Thyroid gland (tissue), 4 donors: ENCODE measurements around the gene ATP1B1. TPM values are rescaled to one million over a fixed set of nuclear protein-coding genes. Genes with fewer than 3 reads are reported as not detected.

Source experiments
- DNase-seq, 2 donors: peaks; one replicate each; pipeline ENCODE4 v3.0.0-alpha.2; 2019
- H3K27ac ChIP-seq, 3 donors: fragments of 200-600 bp; sonication (generic); 1 replicate in 2 of 3; 2 replicates in 1 of 3; pipeline ENCODE4 v1.5.1; 2016 to 2019; ENCODE audit warnings: mild to moderate bottlenecking in 1 of 3, moderate library complexity in 1 of 3
- H3K27me3 ChIP-seq: fragments of 200-600 bp; sonication (generic); one replicate; pipeline ENCODE4 v1.5.1; 2019
- H3K36me3 ChIP-seq, 2 donors: fragments of 200-600 bp; sonication (generic); one replicate each; pipeline ENCODE4 v1.5.1; 2016 to 2019
- H3K4me1 ChIP-seq, 2 donors: fragments of 200-600 bp; sonication (generic); one replicate each; pipeline ENCODE4 v1.5.1; 2017 to 2019
- H3K4me3 ChIP-seq, 3 donors: fragments of 200-600 bp; sonication (generic); replicated peaks in 1 of 3; 1 replicate in 2 of 3; 2 replicates in 1 of 3; pipeline ENCODE4 v1.5.1; 2016; ENCODE audit warnings: mild to moderate bottlenecking in 1 of 3
- H3K9me3 ChIP-seq: fragments of 200-600 bp; sonication (generic); one replicate; pipeline ENCODE4 v1.5.1; 2017
- POLR2A ChIP-seq, 2 donors: fragments of 450-650 bp; IDR thresholded peaks; one replicate each; pipeline ENCODE4 v1.6.1; 2017; ENCODE audit warnings: antibody characterized with exemption in 2 of 2, mild to moderate bottlenecking in 2 of 2, moderate library complexity in 1 of 2
- WGBS, 2 donors: methylation state at CpG; one replicate each; pipeline ENCODE4 v1.1.5; 2017; 5-methylcytosine and 5-hydroxymethylcytosine counted together
- intact Hi-C: fragments of 100-400 bp; cut with DNase I; formaldehyde crosslinking; loops from one replicate; pipeline ENCODE4 v1.15.1; 2023
- total RNA-seq, 4 donors: library from RNA; depleted of rRNA; stranded (reverse); fragments of >200 nt; gene quantifications; one replicate each; pipeline ENCODE4 v1.2.3, GENCODE V29; 2016
- TF ChIP-seq, protein P1 (sequence below), 6 experiments: fragments of 200-600 bp in 3 of 6; fragments of 450-650 bp in 3 of 6; sonication (generic) in 3 of 6; IDR thresholded peaks; one replicate each; pipeline ENCODE4 v1.5.1; 2016 to 2019; ENCODE audit warnings: antibody characterized with exemption in 6 of 6, mild to moderate bottlenecking in 2 of 6, inconsistent platforms in 1 of 6, moderate library complexity in 1 of 6

Gene ATP1B1
- total RNA-seq, 4 donors from 2014 or later, result 310 to 509 (median 429) TPM

DNA sequence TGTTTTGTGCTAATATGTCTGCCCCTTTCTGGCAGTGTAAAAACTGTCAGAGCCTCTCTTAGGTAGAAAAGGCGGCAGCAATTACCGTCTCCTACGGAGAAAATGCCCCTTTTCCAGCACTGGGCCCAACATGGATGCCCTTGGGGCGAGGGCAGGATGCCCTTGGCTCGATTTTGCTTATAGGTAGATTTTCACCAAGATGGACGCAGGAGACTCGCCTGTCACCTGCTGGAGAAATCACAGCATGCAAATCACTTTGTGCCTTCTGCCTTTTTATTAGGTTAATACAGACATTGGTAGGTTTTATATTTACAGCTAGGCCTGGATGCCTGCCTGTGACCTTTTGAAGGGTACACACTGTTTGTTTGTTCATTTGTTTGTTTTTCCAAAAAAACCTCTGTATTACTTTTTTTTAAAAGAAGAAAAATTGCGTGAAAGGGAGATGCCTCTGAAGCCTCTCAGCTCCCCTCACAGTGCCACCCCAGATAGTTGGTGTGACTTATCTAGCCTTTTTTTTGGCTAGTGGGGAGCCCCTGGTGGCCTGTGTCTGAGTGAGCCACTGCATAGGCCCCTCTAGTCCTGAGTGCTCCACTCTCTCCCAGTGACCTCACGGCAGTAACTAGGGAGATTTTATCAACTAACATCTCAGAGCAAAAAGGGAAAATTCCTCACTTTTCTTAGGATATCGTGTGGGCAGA is 2.5 kb downstream of the ATP1B1 start:
- peaks cover 22 to 23% of the 10 kb centered on the region in 2 donors for H3K36me3 ChIP-seq
- H3K9me3 ChIP-seq, result no peaks in the 10 kb centered on the region
- DNase-seq, result peak; percentile 53 to 58
- H3K27me3 ChIP-seq, result no peaks in the 10 kb centered on the region
- peak overlapping the region; percentile 51 to 92 (median 81) for H3K4me3 ChIP-seq
- TF ChIP-seq, protein P1, sequence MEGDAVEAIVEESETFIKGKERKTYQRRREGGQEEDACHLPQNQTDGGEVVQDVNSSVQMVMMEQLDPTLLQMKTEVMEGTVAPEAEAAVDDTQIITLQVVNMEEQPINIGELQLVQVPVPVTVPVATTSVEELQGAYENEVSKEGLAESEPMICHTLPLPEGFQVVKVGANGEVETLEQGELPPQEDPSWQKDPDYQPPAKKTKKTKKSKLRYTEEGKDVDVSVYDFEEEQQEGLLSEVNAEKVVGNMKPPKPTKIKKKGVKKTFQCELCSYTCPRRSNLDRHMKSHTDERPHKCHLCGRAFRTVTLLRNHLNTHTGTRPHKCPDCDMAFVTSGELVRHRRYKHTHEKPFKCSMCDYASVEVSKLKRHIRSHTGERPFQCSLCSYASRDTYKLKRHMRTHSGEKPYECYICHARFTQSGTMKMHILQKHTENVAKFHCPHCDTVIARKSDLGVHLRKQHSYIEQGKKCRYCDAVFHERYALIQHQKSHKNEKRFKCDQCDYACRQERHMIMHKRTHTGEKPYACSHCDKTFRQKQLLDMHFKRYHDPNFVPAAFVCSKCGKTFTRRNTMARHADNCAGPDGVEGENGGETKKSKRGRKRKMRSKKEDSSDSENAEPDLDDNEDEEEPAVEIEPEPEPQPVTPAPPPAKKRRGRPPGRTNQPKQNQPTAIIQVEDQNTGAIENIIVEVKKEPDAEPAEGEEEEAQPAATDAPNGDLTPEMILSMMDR (IDR thresholded peaks at IDR 0.05), result peak in 3 of 6 experiments; percentile 35 to 53 (median 45)
- no peak for TF ChIP-seq POLR2A (IDR thresholded peaks at IDR 0.05)
- peaks cover 44% of the 10 kb centered on the region in 2 donors for H3K4me1 ChIP-seq
- peak overlapping the region; percentile 97 to 100 (median 99) for H3K27ac ChIP-seq
- intact Hi-C loops, result loop anchor here (10.0 kb wide), 1 partner anchor 236 kb away; no protein-coding TSS in a partner anchor
- 32 to 36% methylated on average over 10 of the region's 10 CpGs for WGBS, 2 donors

DNA sequence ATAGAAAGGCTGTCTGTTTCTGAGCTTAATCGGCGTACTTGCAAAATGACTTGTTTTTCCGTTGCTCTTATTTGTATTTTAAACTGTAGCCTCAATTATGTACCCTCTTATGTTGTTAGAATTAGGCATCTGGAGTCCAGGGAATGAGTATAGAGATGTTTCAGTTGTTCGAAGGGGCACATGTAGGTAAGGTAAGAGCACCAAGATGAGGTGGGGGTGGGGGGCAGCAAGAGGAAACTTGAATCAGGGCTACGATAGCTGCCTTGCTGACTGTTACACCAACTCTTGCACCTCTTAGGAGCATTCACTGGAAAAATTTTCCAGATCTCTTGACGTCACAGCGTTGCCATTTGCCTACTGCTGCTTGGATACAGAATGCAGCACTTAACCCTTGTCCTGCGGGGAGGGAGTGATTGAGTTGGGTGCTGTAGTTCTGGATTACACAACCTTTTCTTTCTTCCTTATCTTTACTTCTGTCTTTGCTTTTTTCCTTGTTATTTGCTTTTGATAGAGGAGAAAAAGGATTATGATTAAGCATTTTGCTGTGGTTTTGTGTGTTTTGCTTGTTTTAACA is 3.2 kb downstream of the ATP1B1 start:
- Histone ChIP-seq H3K36me3 (peaks cover 25 to 29% of the 10 kb centered on the region in 2 donors), H3K9me3 (no peaks in the 10 kb centered on the region), H3K27ac (peak overlapping the region; percentile 97 to 100 (median 99)), H3K4me3 (peak overlapping the region in 2 of 3 donors; percentile 81 to 92), H3K4me1 (peaks cover 38 to 39% of the 10 kb centered on the region in 2 donors), H3K27me3 (no peaks in the 10 kb centered on the region)
- 26 to 30% methylated on average over 8 of the region's 8 CpGs for WGBS, 2 donors
- peak; percentile 80 to 83 for DNase-seq
- intact Hi-C loops, result loop anchor here (10.0 kb wide), 1 partner anchor 235 kb away; no protein-coding TSS in a partner anchor
- TF ChIP-seq POLR2A (IDR thresholded peaks at IDR 0.05), result peak in 1 of 2 donors; percentile 93
- TF ChIP-seq, protein P1 (IDR thresholded peaks at IDR 0.05), result no peak

DNA sequence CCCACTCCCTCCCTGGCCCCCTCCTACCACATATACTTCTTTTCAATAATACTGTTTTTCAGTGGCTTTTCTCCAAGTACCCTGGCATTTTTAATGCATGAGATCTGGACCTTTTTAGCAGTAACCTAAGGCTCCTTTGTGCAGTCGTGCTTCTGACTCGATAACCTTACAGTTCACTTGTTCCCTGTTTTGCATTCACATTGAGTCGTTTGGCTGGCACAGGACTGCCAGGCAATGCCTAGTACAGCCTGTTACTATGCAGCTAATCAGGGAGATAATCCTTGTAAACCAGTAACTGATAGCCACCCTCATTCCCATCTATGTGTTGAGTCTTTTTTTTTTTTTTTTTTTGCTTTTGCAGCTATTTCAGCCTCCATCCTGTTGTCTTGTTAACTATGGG is 3.7 kb downstream of the ATP1B1 start:
- Histone ChIP-seq H3K27me3 (no peaks in the 10 kb centered on the region), H3K4me1 (peaks cover 32 to 33% of the 10 kb centered on the region in 2 donors), H3K36me3 (peaks cover 27 to 30% of the 10 kb centered on the region in 2 donors), H3K27ac (peak overlapping the region; percentile 97 to 100 (median 99)), H3K4me3 (peak overlapping the region in 2 of 3 donors; percentile 81 to 92), H3K9me3 (no peaks in the 10 kb centered on the region)
- WGBS, 2 donors, result 7 to 19% methylated on average over 3 of the region's 3 CpGs
- intact Hi-C loops, result no loop called here
- TF ChIP-seq POLR2A (IDR thresholded peaks at IDR 0.05), result no peak
- TF ChIP-seq, protein P1 (IDR thresholded peaks at IDR 0.05), result no peak
- no peak for DNase-seq

DNA sequence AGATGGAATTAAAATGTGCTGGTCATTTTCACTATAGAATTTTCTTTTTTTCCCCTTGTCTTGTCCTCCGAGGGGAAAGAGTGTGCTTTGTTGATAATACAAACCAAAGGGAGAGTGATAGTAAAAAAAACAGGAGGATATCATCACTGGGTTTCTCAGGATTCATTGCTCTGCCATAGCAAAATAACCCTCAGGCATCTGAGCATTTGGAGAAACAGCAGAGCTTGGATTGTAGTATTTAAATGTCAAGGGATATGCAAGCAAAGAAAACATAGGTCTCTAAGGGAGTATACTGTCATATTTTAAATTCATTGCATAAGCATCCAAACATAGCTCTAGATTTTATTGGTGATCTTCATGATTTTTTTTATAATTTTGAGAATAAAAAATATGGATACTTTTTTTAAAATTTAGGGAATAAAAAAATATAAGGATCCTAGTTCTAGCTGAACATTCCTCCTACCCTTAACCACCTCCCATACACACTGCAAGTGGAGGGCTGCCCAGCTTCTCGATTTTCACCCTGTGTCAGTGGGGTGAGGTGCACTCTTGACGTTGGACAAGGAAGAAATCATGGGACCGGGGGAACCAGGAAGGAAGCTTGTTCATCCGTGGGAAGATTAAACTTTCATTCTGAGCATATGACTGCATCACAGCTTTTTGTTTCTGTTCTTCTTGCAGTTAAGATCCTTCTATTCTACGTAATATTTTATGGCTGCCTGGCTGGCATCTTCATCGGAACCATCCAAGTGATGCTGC is 4.4 kb downstream of the ATP1B1 start:
- Histone ChIP-seq H3K4me1 (peaks cover 36 to 37% of the 10 kb centered on the region in 2 donors), H3K36me3 (peaks cover 31% of the 10 kb centered on the region in 2 donors), H3K9me3 (no peaks in the 10 kb centered on the region), H3K27me3 (no peaks in the 10 kb centered on the region), H3K4me3 (peak overlapping the region in 1 of 3 donors; percentile 81), H3K27ac (peak overlapping the region; percentile 97 to 100 (median 99))
- DNase-seq, result peak; percentile 55 to 60
- intact Hi-C loops, result no loop called here
- 26 to 28% methylated on average over 7 of the region's 7 CpGs for WGBS, 2 donors
- TF ChIP-seq, protein P1 (IDR thresholded peaks at IDR 0.05), result no peak
- peak in 1 of 2 donors; percentile 32 for TF ChIP-seq POLR2A (IDR thresholded peaks at IDR 0.05)
